Transverse colon (tissue), 4 donors: Measurements from ENCODE around the gene HNRNPUL1. TPM values are rescaled to one million over a fixed set of nuclear protein-coding genes. Genes with fewer than 3 reads are reported as not detected.

Source experiments
- DNase-seq: peaks from one replicate; pipeline ENCODE4 v3.0.0-alpha.2; 2019
- H3K27ac ChIP-seq, 4 donors: fragments of 200-600 bp; sonication (generic); 2 replicates each; pipeline ENCODE4 v1.5.1; 2016 to 2018; ENCODE audit warnings: inconsistent platforms in 4 of 4
- H3K27me3 ChIP-seq: fragments of 200-600 bp; sonication (generic); 2 replicates; pipeline ENCODE4 v1.5.1; 2017; ENCODE audit warnings: inconsistent platforms
- H3K36me3 ChIP-seq, 4 donors: fragments of 200-600 bp; sonication (generic); 2 replicates each; pipeline ENCODE4 v1.5.1; 2017 to 2019; ENCODE audit warnings: inconsistent platforms in 4 of 4
- H3K4me1 ChIP-seq, 4 donors: fragments of 200-600 bp; sonication (generic); 2 replicates each; pipeline ENCODE4 v1.5.1; 2017 to 2020; ENCODE audit warnings: inconsistent platforms in 4 of 4
- H3K4me3 ChIP-seq, 4 donors: fragments of 200-600 bp; sonication (generic); 1 replicate in 1 of 4; 2 replicates in 3 of 4; pipeline versions ENCODE4 v1.5.1 to v1.6.1; 2017 to 2019; ENCODE audit warnings: inconsistent platforms in 4 of 4
- H3K9me3 ChIP-seq, 2 donors: fragments of 200-600 bp; sonication (generic); 2 replicates each; pipeline ENCODE4 v1.5.1; 2017 to 2019; ENCODE audit warnings: inconsistent platforms in 2 of 2
- CTCF ChIP-seq, 5 experiments: fragments of 200-600 bp in 3 of 5; fragments of 450-650 bp in 2 of 5; sonication (generic) in 3 of 5; IDR thresholded peaks; 1 replicate in 2 of 5; 2 replicates in 3 of 5; pipeline ENCODE4 v1.5.1; 2016 to 2017; ENCODE audit warnings: antibody characterized with exemption in 5 of 5, inconsistent platforms in 3 of 5, mild to moderate bottlenecking in 2 of 5, moderate library complexity in 1 of 5
- EP300 ChIP-seq: sonication (generic); formaldehyde crosslinking; IDR thresholded peaks from one replicate; pipeline ENCODE4 v1.6.1; 2017; ENCODE audit warnings: antibody characterized with exemption, low read depth
- POLR2A ChIP-seq: fragments of 450-650 bp; IDR thresholded peaks from one replicate; pipeline ENCODE4 v1.6.1; 2016; ENCODE audit warnings: antibody characterized with exemption, mild to moderate bottlenecking, moderate library complexity
- POLR2AphosphoS5 ChIP-seq, 3 donors: sonication (generic); formaldehyde crosslinking; IDR thresholded peaks; one replicate each; pipeline ENCODE4 v1.6.1; 2016; ENCODE audit warnings: antibody characterized with exemption in 3 of 3
- WGBS, 2 donors: methylation state at CpG; one replicate each; pipeline ENCODE4 v1.1.5; 2018; ENCODE audit warnings: low coverage in 1 of 2; 5-methylcytosine and 5-hydroxymethylcytosine counted together
- in situ Hi-C, 4 donors: fragments of 200-750 bp; cut with MboI; loops; one replicate each; pipeline versions ENCODE4 v1.15.0 to v1.15.1; 2017; ENCODE audit warnings: low sequenced_read_pairs in 3 of 4, low pct_ligation_motif_present in 1 of 4, low pct_unique_long_range_greater_than_20kb in 1 of 4
- intact Hi-C: fragments of 100-400 bp; cut with DNase I; formaldehyde crosslinking; loops from one replicate; pipeline ENCODE4 v1.15.1; 2023; ENCODE audit warnings: low total_unique reads
- total RNA-seq, 4 donors: library from RNA; depleted of rRNA; stranded (reverse); fragments of >200 nt; gene quantifications; one replicate each; pipeline ENCODE4 v1.1.0, GENCODE V29; 2016

HNRNPUL1 gene
- total RNA-seq, 4 donors from 2014 or later: 115 to 296 (median 145) TPM

- in situ Hi-C loops: loop anchor here in 2 of 4 donors (10.0 to 25.0 kb wide), 2 partner anchors 49 to 591 kb away; no protein-coding TSS in a partner anchor
Measured at GRCh38 chr19:41253660-41254059, 10.5 kb upstream of the HNRNPUL1 start.

GRCh38 chr19:41255171-41255570 lies 9.0 kb upstream of the HNRNPUL1 start:
- Histone ChIP-seq H3K9me3 (no peaks in the 10 kb centered on the region), H3K27me3 (no peaks in the 10 kb centered on the region), H3K36me3 (peaks cover 0 to 5% (median 2%) of the 10 kb centered on the region in 4 donors), H3K4me3 (no peak overlapping the region), H3K4me1 (no peaks in the 10 kb centered on the region), H3K27ac (no peak overlapping the region)
- no peak for TF ChIP-seq EP300
- no peak for TF ChIP-seq CTCF (IDR thresholded peaks at IDR 0.05)
- in situ Hi-C loops (loop anchor here in 3 of 4 donors (5.0 to 25.0 kb wide), 3 partner anchors 43 to 593 kb away; no protein-coding TSS in a partner anchor), intact Hi-C loops (no loop called here)
- DNase-seq: no peak

More at GRCh38 chr19:41253660-41254059, 10.5 kb upstream of the HNRNPUL1 start:
- no peaks in the 10 kb centered on the region for H3K9me3 ChIP-seq
- H3K4me1 ChIP-seq: no peaks in the 10 kb centered on the region
- intact Hi-C loops: no loop called here
- no peaks in the 10 kb centered on the region for H3K27me3 ChIP-seq
- no peak overlapping the region for H3K4me3 ChIP-seq
- 93% methylated on average over 6 of the region's 6 CpGs; no CpG with 5 or more reads in 1 of the 2 donors for WGBS, 2 donors
- no peak for DNase-seq
- H3K27ac ChIP-seq: no peak overlapping the region
- TF ChIP-seq CTCF (IDR thresholded peaks at IDR 0.05): no peak
- TF ChIP-seq EP300: no peak
- no peak for TF ChIP-seq POLR2A
- TF ChIP-seq POLR2AphosphoS5 (IDR thresholded peaks at IDR 0.05): no peak
- H3K36me3 ChIP-seq: peaks cover 0 to 8% (median 2%) of the 10 kb centered on the region in 4 donors

DNA sequence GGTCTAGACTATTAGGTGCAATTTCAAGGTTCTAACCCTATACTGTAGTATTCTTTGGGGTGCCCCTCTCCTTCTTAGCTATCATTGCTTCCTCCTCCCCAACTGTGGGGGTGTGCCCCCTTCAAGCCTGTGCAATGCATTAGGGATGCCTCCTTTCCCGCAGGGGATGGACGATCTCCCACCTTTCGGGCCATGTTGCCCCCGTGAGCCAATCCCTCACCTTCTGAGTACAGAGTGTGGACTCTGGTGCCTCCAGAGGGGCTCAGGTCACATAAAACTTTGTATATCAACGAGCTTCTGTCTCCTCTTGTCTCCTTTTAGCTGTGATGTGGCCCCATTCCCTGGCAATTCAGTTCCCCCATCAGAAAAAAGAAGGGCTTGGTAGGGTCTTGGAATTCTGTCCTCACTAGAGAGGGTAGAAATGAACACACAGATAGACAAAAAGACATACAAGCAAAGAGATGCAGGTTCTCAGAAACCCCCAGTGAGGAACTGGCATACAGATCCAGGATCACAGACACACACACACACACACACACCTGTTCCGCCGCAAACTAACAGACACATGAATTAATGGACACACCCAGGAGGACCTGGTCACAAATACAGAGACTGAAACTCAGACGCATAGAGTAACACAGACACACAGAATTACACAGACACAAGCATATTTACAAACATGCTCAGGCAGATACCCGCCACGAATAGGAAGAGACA lies 2.5 kb upstream of the HNRNPUL1 start:
- H3K36me3 ChIP-seq: peaks cover 0 to 5% (median 0%) of the 10 kb centered on the region in 4 donors
- H3K4me3 ChIP-seq: peak overlapping the region in 3 of 4 donors; percentile 54 to 61 (median 57)
- H3K4me1 ChIP-seq: peaks cover 5 to 18% (median 16%) of the 10 kb centered on the region in 4 donors
- DNase-seq: no peak
- TF ChIP-seq CTCF (IDR thresholded peaks at IDR 0.05) (no peak), EP300 (no peak), POLR2A (no peak), POLR2AphosphoS5 (IDR thresholded peaks at IDR 0.05) (no peak)
- H3K27me3 ChIP-seq: no peaks in the 10 kb centered on the region
- no peaks in the 10 kb centered on the region for H3K9me3 ChIP-seq
- in situ Hi-C loops (loop anchor here in 2 of 4 donors (5.0 to 25.0 kb wide), 2 partner anchors 59 to 599 kb away; no protein-coding TSS in a partner anchor), intact Hi-C loops (loop anchor here (1.0 kb wide), 1 partner anchor 56 kb away; no protein-coding TSS in a partner anchor)
- peak overlapping the region; percentile 94 to 99 (median 95) for H3K27ac ChIP-seq
- WGBS, 2 donors: 37 to 53% methylated on average over 7 to 10 of the region's 10 CpGs

GRCh38 chr19:41263042-41263849 lies 926 bp upstream of the HNRNPUL1 start:
- in situ Hi-C loops (loop anchor here in 2 of 4 donors (5.0 to 25.0 kb wide), 2 partner anchors 61 to 601 kb away; no protein-coding TSS in a partner anchor), intact Hi-C loops (no loop called here)
- H3K27ac ChIP-seq: peak overlapping the region; percentile 94 to 99 (median 95)
- no peaks in the 10 kb centered on the region for H3K9me3 ChIP-seq
- H3K36me3 ChIP-seq: peaks cover 0 to 6% (median 2%) of the 10 kb centered on the region in 4 donors
- DNase-seq: peak; percentile 83
- TF ChIP-seq POLR2AphosphoS5 (IDR thresholded peaks at IDR 0.05) (peak; percentile 96 to 98 (median 96)), CTCF (IDR thresholded peaks at IDR 0.05) (no peak), POLR2A (peak; percentile 94)
- peaks cover 11 to 32% (median 26%) of the 10 kb centered on the region in 4 donors for H3K4me1 ChIP-seq
- H3K27me3 ChIP-seq: no peaks in the 10 kb centered on the region
- WGBS, 2 donors: 0% methylated on average over 15 to 45 of the region's 46 CpGs
- H3K4me3 ChIP-seq: peak overlapping the region; percentile 15 to 61 (median 56)
